K562 (cell line): ENCODE measurements around the gene GPR39.

Experiments used
- ARHGAP35 ChIP-seq: fragments of 450-650 bp; IDR thresholded peaks from 2 replicates; pipeline ENCODE4 v1.6.1; 2018; ENCODE audit not compliant: partially characterized antibody
- EZH2 ChIP-seq: IDR thresholded peaks from 2 replicates; pipeline ENCODE4 v1.6.1; 2012; ENCODE audit warnings: low read depth, mild to moderate bottlenecking, inconsistent platforms, low read length, borderline replicate concordance
- HDAC2 ChIP-seq: fragments of 450-650 bp; IDR thresholded peaks from 2 replicates; pipeline ENCODE4 v1.6.1; 2016; ENCODE audit warnings: mild to moderate bottlenecking
- ILK ChIP-seq: fragments of 450-650 bp; IDR thresholded peaks from 2 replicates; pipeline ENCODE4 v1.6.1; 2016; ENCODE audit warnings: missing genetic modification characterization, low read depth, mild to moderate bottlenecking, missing compliant biosample characterization, moderate library complexity, borderline replicate concordance
- MEF2A ChIP-seq: IDR thresholded peaks from 2 replicates; pipeline ENCODE4 v1.6.1; 2011; ENCODE audit warnings: low read depth, mild to moderate bottlenecking, low read length, moderate library complexity; ENCODE audit not compliant: control insufficient read depth
- PPARD ChIP-seq: fragments of 250-450 bp; sonication (Bioruptor Pico); IDR thresholded peaks from 2 replicates; pipeline ENCODE4 v1.8.0; 2022; ENCODE audit warnings: inconsistent platforms, mild to moderate bottlenecking, moderate library complexity
- SETDB1 ChIP-seq: IDR thresholded peaks from one replicate; pipeline ENCODE4 v1.6.1; 2012; ENCODE audit warnings: low read length, control low read depth, inconsistent platforms
- SP2 ChIP-seq: IDR thresholded peaks from 2 replicates; pipeline ENCODE4 v1.6.1; 2011; ENCODE audit warnings: mild to moderate bottlenecking, low read depth, low read length, moderate library complexity; ENCODE audit not compliant: poor library complexity, severe bottlenecking; ENCODE audit errors: extremely low read depth
- ZFP36 ChIP-seq: fragments of 150-350 bp; IDR thresholded peaks from 2 replicates; pipeline ENCODE4 v1.6.1; 2018; ENCODE audit warnings: low read length, low read depth; ENCODE audit not compliant: partially characterized antibody

GRCh38 chr2:132678483-132678882, 261.9 kb downstream of the GPR39 start:
- TF ChIP-seq MEF2A (no peak), ZFP36 (no peak), HDAC2 (no peak), ILK (tag) (no peak), EZH2 (no peak), PPARD (CRISPR knock-in tag) (no peak), ARHGAP35 (no peak), SETDB1 (no peak), SP2 (no peak)
